Skeletal muscle tissue (tissue), 4 donors: Measurements from ENCODE around the gene CCSER2. TPM values are rescaled to one million over a fixed set of nuclear protein-coding genes. Genes with fewer than 3 reads are reported as not detected.
"Not testable (repeated sequence)": the region's sequence is repeated elsewhere in the genome, so short reads cannot be mapped to it uniquely, and the experiment has no call there.

ENCODE experiments used
- H3K27ac ChIP-seq: one replicate; pipeline ENCODE4 v1.7.0; 2013; ENCODE audit warnings: mild to moderate bottlenecking, low read depth, low read length, inconsistent platforms
- H3K27me3 ChIP-seq, 3 donors: one replicate each; pipeline ENCODE4 v1.7.0; 2013; ENCODE audit warnings: low read length in 3 of 3; ENCODE audit not compliant: control insufficient read depth in 3 of 3, insufficient read depth in 3 of 3
- H3K36me3 ChIP-seq, 3 donors: one replicate each; pipeline ENCODE4 v1.7.0; 2013; ENCODE audit warnings: low read length in 3 of 3; ENCODE audit not compliant: control insufficient read depth in 3 of 3, insufficient read depth in 3 of 3
- H3K4me1 ChIP-seq, 3 donors: one replicate each; pipeline ENCODE4 v1.7.0; 2013; ENCODE audit warnings: low read length in 3 of 3, mild to moderate bottlenecking in 3 of 3; ENCODE audit not compliant: control insufficient read depth in 3 of 3, insufficient read depth in 3 of 3
- H3K4me3 ChIP-seq, 3 donors: one replicate each; pipeline ENCODE4 v1.7.0; 2013; ENCODE audit warnings: low read length in 3 of 3
- H3K9ac ChIP-seq, 3 donors: one replicate each; pipeline ENCODE4 v1.7.0; 2013; ENCODE audit warnings: low read length in 3 of 3, mild to moderate bottlenecking in 3 of 3, moderate library complexity in 2 of 3, low read depth in 1 of 3
- H3K9me3 ChIP-seq, 3 donors: one replicate each; pipeline ENCODE4 v1.7.0; 2013; ENCODE audit warnings: low read length in 3 of 3; ENCODE audit not compliant: control insufficient read depth in 3 of 3
- total RNA-seq: library from RNA; depleted of rRNA; stranded (reverse); fragments of >200 nt; gene quantifications from one replicate; pipeline ENCODE4 v1.2.3, GENCODE V29; 2014
- donor health status: Osteomylitis.

CCSER2 gene
- total RNA-seq, 1 donor from 2014 or later = 43.3 TPM

DNA sequence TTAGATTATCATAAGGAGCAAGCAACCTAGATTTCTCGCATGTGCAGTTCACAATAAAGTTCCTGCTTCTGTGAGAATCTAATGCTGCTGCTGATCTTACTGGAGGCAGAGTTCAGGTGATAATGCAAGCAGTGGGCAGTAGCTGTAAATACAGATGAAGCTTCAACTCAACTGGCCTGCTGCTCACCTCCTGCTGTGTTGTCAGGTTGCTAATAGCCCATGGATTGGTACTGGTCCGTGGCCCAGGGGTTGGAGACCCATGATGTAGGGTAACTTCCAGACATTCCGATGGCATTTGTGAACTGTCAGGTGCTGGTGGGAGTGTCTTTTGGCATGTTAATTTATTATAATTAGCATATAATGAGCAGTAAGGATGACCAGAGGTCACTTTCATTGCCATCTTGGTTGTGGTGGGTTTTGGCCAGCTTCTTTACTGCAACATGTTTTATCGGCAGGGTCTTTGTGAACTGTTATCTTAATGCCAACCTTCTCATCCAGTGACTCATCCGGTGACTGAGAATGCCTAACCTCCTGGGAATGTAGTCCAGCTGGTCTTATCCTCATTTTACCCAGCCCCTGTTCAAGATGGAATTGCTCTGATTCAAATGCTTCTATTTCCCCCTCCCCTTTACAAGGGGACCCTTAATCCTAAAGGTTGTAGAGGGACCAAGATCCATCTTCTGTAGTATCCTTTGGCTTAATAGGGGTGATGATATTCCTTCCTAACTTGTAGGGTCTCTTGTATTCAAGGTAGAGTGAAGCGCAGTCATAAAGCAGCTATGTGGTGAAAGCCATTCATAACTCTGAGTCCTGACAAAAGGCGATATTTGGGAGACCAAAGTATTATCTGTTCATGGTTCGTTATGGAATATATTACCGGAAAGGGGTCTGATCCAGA, 165.8 kb downstream of the CCSER2 start:
- no peak overlapping the region for H3K27ac ChIP-seq
- peaks cover 0 to 9% (median 7%) of the 10 kb centered on the region in 3 donors for H3K4me1 ChIP-seq

DNA sequence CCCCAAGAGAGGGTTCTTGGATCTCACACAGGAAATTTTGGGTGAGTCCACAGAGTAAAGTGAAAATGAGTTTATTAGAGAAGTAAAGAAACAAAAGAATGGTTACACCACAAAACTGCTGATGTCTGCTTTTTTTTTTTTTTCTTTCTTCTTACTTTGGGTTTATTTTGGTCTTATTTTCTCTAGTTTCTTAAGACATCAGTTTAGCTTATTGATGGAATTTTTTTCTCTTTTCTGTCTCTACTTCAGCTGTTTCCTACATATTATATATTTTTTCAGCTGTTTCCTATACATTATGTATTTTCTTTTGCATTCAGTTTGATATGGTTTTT, 166.4 kb downstream of the CCSER2 start:
- Histone ChIP-seq H3K9me3 (no peaks in the 10 kb centered on the region), H3K4me1 (peaks cover 0 to 9% (median 7%) of the 10 kb centered on the region in 3 donors), H3K27me3 (no peaks in the 10 kb centered on the region), H3K27ac (no peak overlapping the region), H3K4me3 (no peak overlapping the region), H3K36me3 (no peaks in the 10 kb centered on the region), H3K9ac (no peak overlapping the region)

More for the DNA sequence above, 165.8 kb downstream of the CCSER2 start:
- H3K27me3 ChIP-seq = no peaks in the 10 kb centered on the region
- H3K36me3 ChIP-seq = no peaks in the 10 kb centered on the region
- H3K4me3 ChIP-seq = no peak overlapping the region
- no peaks in the 10 kb centered on the region for H3K9me3 ChIP-seq
- H3K9ac ChIP-seq = no peak overlapping the region

DNA sequence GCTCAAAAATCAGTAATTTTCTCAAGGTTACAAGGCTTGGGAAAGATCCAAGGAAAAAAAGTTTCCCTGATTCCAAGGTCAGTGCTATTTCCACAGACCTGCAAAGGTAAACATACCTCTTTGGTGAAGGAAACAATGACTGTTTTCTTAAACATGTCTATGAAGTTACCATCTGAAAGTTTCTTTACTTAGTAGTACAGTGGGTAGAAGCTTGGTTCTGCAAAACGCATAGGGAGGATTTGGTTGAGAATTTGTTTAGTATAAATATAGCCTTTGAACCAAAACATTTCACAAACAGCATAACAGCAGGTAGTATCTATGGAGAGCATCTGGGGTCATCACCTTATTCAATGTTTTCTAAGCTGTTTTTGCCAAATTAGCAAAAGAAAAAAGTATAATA, 169.6 kb downstream of the CCSER2 start:
- no peaks in the 10 kb centered on the region for H3K27me3 ChIP-seq
- no peaks in the 10 kb centered on the region for H3K36me3 ChIP-seq
- no peak overlapping the region for H3K9ac ChIP-seq
- H3K27ac ChIP-seq = no peak overlapping the region
- no peaks in the 10 kb centered on the region for H3K9me3 ChIP-seq
- no peak overlapping the region for H3K4me3 ChIP-seq
- H3K4me1 ChIP-seq = peaks cover 0 to 9% (median 7%) of the 10 kb centered on the region in 3 donors

DNA sequence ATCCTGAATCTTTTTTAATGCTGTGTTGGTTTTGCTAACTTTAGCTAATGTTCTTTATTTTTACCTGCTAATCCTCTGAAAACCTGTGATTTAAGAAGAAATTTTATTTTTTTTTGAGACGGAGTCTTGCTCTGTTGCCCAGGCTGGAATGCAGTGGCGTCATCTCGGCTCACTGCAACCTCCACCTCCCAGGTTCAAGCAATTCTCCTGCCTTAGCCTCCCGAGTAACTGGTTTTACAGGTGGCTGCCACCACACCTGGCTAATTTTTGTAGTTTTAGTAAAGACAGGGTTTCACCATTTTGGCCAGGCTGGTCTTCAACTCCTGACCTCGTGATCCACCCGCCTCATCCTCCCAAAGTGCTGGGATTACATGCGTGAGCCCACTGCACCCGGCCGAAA, 170.7 kb downstream of the CCSER2 start:
- not testable (repeated sequence) for H3K27ac ChIP-seq, H3K4me1 ChIP-seq, H3K9ac ChIP-seq, H3K36me3 ChIP-seq, H3K27me3 ChIP-seq, H3K9me3 ChIP-seq, H3K4me3 ChIP-seq

DNA sequence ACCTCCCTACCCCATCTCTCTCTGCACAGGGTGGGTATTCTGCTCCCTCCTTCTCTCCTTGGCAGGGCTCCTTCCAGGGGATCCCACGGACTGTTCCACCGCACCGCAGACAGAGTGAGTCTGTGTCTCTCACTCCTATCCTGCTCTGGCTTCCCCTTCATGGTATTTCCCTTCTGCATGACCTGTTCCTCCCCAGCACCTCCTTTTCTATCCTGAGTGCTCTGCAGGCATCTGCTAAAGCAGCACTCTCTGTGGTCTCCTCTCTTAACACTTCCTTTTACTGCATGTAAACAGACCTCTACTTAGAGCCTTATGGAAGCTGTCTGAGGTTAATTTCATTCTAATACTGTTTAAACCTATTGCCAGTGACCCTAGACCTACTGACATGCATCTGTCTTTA, 171.5 kb downstream of the CCSER2 start:
- H3K27ac ChIP-seq = no peak overlapping the region
- no peak overlapping the region for H3K9ac ChIP-seq
- H3K4me1 ChIP-seq = no peaks in the 10 kb centered on the region
- no peaks in the 10 kb centered on the region for H3K36me3 ChIP-seq
- H3K27me3 ChIP-seq = no peaks in the 10 kb centered on the region
- H3K9me3 ChIP-seq = no peaks in the 10 kb centered on the region
- H3K4me3 ChIP-seq = no peak overlapping the region

DNA sequence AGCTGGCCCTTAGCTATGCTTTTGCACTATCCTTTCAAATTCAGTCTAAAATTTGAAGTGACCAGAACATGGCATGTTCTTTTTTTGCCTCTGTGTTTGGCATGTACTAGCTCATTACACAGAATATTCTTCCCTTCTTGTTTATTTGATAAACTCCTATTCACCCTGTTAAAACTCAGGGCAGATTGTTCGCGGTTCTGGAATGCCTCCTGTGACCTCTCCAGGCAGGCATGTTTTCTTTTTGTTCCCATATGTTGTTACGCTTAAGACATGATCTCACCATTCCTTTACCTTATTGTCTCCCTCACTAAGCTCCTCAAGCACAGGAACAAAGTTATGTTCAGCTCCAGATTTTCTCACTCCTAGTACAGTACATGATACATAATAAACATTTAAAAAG, 181.7 kb downstream of the CCSER2 start:
- H3K27ac ChIP-seq = no peak overlapping the region
- H3K9me3 ChIP-seq = no peaks in the 10 kb centered on the region
- peaks cover 3 to 14% (median 13%) of the 10 kb centered on the region in 3 donors for H3K36me3 ChIP-seq
- no peaks in the 10 kb centered on the region for H3K27me3 ChIP-seq
- no peak overlapping the region for H3K9ac ChIP-seq
- no peaks in the 10 kb centered on the region for H3K4me1 ChIP-seq
- H3K4me3 ChIP-seq = no peak overlapping the region

DNA sequence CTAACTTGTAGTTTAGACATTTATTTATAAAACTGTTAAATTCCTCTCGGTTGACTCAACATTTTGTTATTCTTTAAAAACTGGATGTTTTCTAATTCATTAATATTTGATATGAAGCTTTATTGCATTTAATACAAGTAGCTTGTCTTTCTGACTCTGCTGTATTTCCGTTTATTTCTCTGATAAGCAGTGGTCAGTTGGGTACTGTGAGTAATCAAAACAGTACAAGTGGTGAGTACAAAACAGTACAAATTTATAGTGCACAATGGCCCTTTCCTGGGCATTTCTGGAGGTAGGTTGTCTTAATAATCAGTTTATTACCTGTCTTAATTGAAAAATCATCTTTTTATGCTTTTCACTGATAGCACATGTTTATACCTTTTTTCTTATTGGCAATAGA, 182.7 kb downstream of the CCSER2 start:
- Histone ChIP-seq H3K9me3 (no peaks in the 10 kb centered on the region), H3K4me1 (no peaks in the 10 kb centered on the region), H3K36me3 (peaks cover 3 to 14% (median 14%) of the 10 kb centered on the region in 3 donors), H3K9ac (no peak overlapping the region), H3K4me3 (no peak overlapping the region), H3K27me3 (no peaks in the 10 kb centered on the region), H3K27ac (no peak overlapping the region)

DNA sequence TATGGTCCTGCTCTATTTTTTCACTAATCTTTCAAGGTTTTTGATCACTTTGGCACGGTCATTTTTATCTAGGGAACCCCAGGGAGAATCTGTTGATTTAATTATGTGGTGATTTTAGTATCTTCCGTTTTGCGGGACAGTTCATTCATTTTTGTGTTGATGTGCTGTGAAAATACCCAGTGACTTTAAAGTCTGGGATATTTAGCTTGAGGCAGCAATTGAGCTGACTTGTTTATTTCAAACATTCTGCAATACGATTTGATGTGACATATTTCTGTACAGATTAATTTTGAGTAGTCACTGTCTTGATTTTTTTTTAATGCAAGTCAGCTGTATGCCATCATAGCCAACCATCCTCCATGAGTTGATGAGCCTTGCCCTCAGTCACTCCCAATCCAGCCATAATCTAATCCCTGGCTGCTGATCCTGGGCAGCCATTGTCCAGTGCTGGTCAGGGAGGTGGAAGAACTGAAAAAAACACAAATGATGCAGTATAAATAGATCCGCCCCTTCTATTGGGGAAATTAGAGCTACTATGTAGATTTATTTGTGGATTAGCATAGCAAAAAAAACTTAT, 183.4 kb downstream of the CCSER2 start:
- Histone ChIP-seq H3K4me1 (no peaks in the 10 kb centered on the region), H3K4me3 (no peak overlapping the region), H3K27me3 (no peaks in the 10 kb centered on the region), H3K9me3 (no peaks in the 10 kb centered on the region), H3K9ac (no peak overlapping the region), H3K27ac (no peak overlapping the region), H3K36me3 (peaks cover 3 to 17% (median 14%) of the 10 kb centered on the region in 3 donors)

DNA sequence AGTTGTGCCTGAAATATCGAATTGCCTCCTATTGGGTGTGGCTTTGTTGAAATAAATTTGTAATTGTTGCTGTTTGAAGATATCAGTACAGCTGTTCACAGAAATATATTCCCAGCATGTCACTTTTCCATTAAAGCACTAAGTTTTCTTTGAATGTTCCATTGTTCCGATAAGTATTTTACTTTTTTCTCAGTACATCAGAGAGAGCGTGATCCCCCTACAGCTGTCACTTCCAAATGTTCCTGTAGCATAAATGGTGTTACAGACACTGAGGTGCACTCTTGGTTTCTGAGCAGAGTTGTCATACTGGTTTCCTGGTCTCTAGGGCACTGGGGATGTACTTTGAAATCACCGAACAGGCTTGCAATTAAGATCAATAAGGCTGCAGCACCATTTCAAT, 189.2 kb downstream of the CCSER2 start:
- Histone ChIP-seq H3K4me3 (no peak overlapping the region), H3K9ac (no peak overlapping the region), H3K27me3 (no peaks in the 10 kb centered on the region), H3K9me3 (no peaks in the 10 kb centered on the region), H3K36me3 (peaks cover 3 to 17% (median 14%) of the 10 kb centered on the region in 3 donors), H3K27ac (no peak overlapping the region), H3K4me1 (no peaks in the 10 kb centered on the region)

DNA sequence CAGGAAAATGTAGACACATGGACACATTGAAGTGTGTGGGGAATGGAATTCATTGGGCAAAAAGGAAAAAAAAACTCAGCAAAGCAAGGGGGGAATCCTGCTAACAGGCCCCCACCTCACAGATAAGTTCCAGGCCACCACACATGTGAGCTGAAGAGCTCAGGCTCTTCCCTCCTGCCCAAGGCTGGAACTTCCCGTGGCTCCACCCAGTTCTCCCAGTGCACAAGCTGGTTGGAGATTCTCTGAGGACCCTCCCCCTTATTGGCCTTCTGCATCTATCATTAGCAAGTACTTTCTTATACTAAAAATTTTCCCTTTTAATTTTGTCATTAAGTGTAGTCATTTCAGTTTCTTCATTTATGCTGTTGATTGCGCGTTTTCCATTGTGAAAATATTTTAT, 190.8 kb downstream of the CCSER2 start:
- Histone ChIP-seq H3K4me3 (no peak overlapping the region), H3K9me3 (no peaks in the 10 kb centered on the region), H3K9ac (no peak overlapping the region), H3K36me3 (peaks cover 0 to 7% (median 4%) of the 10 kb centered on the region in 3 donors), H3K27ac (no peak overlapping the region), H3K27me3 (no peaks in the 10 kb centered on the region), H3K4me1 (no peaks in the 10 kb centered on the region)
